ENCODE results near the gene TDRD7.

GRCh38 chr9:97511655-97512427 is 99.9 kb downstream of the TDRD7 start:
- TF ChIP-seq POLR2AphosphoS5 (IDR thresholded peaks at IDR 0.05; ENCODE audit: low read depth) (no peak), CTCF (IDR thresholded peaks at IDR 0.05; ENCODE audit: insufficient read depth, low read length) (no peak), GABPA (IDR thresholded peaks at IDR 0.05; ENCODE audit: low read depth) (no peak), REST (IDR thresholded peaks at IDR 0.05; ENCODE audit: insufficient replicate concordance, low read depth) (no peak), SPI1 (IDR thresholded peaks at IDR 0.05; ENCODE audit: borderline replicate concordance, low read depth) (no peak; the same call in 1 of the 2 replicates)

Measured in HL-60 (cell line).